Medulla oblongata (tissue), 1 donor: ENCODE data around the gene GID4.
A peak's percentile ranks its signal among the peaks of the same experiment; 100 is the strongest.
"Not testable (repeated sequence)": the region's sequence is repeated elsewhere in the genome, so short reads cannot be mapped to it uniquely, and the experiment has no call there.

Experiments
- DNase-seq: peaks from one replicate; pipeline ENCODE4 v3.0.0-alpha.2; 2015; ENCODE audit errors: extremely low spot score

Gene GID4

DNA sequence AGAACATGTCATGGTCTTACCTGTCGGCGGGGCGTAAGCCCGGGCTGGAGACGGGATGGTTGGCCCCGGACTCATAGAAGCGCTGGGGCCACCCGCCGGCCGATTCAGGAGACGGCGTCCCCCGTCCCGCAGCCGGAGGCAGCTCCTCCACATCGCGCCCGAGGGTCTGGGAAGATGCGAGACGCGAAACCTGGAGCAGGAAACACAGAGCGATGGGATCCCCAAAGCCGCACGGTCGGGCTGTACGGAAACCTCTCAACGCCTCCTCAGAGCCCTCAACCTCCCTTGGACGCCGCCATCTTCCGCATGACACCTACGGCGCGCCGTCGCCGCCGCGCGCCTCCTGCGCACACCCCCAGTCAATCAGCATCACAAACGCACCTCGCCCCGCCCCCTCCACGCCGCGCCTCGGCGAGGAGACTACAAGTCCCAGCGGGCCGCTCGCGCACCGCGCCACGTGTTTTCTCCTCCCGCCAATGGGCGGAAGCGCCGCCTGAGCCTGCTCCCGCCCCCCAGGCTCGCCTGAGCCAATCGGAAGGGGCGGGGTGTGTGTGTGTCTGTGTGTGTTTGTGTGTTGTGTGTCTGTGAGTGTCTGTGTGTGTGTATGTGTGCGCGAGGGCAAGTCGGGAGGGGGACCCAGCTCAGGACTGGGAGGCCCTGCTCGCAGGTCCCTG, at the start of gene GID4, which contains the start of gene ATPAF2:
TSS of gene GID4 (plus strand) at position 548 of the 674 bp plus-strand sequence. CDS start at position 605, 57 bp downstream.
TSS of gene ATPAF2 (minus strand) at position 308 of the 674 bp plus-strand sequence. CDS start at position 153, 155 bp downstream.
- peak; percentile 99 for DNase-seq

DNA sequence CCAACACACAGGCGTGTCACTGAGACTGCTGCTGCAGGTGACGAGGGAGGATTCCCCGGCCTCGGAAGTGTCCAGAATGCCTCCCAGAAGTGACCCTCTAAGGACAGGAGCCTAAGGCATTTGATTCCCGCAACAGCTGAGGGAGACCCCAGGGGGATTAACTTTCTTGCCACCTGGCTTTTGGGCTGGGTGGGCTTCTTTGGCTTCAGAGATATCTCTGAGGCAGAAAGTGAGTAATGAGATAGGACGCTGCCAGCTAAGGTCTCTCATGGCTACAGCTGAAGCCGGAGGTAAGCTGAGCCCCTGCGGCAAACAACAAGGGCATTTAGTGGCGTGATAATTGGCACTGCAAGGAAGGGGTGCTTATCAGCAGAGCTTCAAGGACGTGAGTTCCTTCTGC, 49.6 kb upstream of the GID4 start:
- no peak for DNase-seq

- DNase-seq, result no peak
Observed at GRCh38 chr17:17990282-17990681, 48.9 kb upstream of the GID4 start.

- DNase-seq, result no peak
Observed at GRCh38 chr17:17993366-17993765, 45.8 kb upstream of the GID4 start.

DNA sequence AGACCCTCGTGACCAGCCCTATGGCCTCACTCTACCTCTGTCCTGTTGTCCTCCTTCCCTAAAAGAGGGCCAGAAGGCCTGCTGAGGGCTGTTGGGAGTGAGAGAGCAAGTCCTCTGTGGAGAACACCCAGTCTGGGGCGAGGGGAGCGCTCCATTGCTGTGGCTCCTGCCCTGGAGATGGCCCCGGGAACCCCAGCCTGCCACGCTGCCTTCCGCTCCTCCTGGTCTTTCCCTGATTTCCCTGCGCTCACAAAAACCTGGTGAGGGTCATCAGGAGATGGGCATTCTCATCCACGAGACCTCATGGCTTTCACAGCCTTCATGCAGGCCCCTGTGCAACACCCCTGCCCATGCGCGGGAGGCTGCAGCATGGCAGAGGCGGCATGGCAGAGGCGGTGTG, 45.4 kb upstream of the GID4 start:
- no peak for DNase-seq

DNA sequence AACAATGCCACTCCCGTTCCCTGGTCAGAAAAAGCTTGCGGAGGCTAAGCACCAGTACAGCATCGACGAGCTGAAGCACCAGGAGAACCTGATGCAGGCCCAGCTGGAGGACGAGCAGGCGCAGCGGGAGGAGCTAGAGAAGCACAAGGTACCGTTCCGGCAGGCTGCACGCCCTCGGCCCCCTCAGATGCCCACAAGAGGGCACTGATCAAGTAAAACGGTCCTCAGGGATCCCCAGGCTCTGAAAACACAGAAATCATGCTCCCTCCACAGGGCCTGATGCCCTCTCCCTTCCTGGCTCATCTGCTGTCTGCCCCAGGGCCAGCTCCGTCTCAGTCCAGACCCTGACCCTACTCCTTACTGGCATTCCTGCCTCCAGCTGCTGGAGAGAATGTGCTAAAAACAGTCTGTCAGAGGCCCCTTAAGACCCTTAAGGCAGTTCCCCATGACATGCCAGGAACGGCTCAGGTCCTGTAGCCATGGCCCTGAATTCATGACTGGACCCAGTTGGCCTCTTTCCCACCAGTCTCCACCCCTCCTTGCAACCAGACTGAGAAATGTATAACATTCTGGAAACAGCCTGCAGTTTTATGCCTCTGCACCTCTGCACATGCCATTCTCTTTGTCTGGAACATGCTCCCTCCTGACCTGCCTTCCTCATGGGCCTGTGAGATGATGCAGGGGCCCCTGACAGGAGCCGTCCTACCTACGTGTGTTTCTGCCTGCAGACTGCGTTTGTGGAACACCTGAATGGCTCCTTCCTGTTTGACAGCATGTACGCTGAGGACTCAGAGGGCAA, 44.7 kb upstream of the GID4 start:
- DNase-seq, result no peak

- DNase-seq, result not testable (repeated sequence)
Observed at GRCh38 chr17:17995887-17996286, 43.3 kb upstream of the GID4 start.

DNA sequence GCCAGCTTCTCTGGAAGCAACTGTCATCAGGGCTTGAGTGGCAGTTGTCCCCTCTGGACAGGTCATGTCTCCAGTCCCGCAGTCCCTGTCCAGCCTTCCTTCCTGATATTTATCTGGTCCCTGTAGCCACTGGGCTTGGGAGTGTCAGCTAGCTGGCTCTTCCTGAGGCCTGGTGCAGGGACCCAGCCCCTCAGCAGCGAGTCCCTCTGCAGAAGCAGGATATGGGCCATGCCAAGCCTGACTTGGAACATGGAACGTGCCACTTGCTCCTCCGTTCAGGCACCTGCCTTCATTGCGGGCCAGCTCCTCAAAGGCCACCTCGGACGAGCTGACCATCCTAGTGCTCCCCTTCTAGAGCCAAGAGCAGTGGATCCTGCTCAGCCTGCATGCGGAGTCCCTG, 40.3 kb upstream of the GID4 start:
- DNase-seq, result no peak

DNA sequence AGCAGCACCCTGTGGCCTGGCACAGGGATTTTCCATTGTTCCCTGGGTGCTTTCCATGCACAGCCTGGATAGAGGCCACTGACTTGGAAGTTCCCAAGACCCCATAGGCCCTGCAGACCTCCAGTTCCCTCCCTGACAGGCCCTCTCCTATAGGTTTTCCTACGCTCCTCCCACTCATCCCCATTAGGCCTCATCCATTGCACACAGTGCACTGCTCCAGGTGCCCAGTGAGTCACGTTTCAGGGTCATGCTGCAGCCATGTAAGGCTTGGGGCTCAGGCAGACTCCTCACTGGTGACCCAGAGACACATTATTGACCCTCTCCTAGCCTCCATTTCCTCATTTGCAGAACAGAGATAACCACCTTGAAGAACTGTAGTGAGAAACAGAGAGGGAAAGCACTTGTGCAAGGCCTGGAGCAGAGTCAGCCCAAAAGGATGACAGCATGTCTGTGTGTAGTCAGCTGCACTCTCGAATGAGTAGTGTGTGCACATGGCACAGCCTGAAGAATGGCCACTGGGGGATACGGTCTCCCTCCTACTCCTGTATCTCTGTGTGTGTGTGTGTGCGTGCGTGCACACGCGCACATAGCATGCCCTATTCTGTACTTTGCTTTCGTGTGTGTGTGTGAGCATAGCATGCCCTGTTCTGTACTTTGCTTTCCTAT, 39.7 kb upstream of the GID4 start:
- DNase-seq, result no peak

DNA sequence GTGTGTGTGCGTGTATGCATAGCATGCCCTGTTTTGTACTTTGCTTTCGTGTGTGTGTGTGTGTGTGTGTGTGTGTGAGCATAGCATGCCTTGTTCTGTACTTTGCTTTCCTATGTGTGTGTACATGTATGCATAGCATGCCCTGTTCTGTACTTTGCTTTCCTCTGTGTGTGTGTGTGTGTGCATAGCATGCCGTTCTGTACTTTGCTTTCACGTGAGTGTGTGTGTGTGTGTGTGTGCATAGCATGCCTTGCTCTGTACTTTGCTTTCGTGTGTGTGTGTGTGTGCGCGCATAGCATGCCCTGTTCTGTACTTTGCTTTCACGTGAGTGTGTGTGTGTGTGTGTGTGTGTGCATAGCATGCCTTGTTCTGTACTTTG, 39.2 kb upstream of the GID4 start:
- DNase-seq, result no peak

DNA sequence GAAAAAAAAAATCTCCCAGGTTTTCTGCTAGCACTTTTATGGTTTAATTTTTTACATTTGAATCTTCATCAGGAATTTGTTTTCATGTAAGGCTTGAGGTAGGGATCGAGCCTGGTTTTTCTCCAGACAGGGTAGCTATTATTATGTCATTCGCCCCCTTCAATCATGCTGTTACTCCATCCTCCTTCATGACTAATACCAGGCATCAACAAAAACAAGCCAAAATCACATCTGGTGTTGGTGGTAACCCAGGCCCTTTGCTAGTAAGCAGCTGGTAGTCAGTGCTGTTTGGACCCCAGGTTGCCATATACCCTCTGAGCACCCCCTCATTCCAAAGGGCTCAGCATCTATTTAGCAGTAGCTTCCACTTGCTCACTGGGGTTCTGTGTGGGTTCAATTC, 37.0 kb upstream of the GID4 start:
- no peak for DNase-seq

DNA sequence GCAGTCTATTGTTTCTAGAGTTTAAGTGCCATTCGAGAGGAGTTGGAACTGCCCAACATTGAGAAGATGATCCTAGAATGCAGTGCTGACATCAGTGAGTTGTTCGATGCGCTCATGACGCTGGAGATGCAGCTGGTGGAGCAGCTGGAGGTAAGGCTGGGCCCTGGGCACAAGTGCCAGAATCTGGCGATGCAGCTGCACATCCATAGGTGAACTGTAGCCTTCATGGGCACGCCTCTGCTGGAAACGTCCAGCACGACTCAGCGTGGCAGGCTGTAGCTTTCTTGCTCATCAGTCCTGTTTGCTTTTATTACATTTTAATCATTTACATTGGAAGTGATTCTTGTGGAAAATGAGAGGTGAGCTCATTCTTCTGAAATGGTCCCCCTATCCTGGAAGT, 34.9 kb upstream of the GID4 start:
- no peak for DNase-seq

DNA sequence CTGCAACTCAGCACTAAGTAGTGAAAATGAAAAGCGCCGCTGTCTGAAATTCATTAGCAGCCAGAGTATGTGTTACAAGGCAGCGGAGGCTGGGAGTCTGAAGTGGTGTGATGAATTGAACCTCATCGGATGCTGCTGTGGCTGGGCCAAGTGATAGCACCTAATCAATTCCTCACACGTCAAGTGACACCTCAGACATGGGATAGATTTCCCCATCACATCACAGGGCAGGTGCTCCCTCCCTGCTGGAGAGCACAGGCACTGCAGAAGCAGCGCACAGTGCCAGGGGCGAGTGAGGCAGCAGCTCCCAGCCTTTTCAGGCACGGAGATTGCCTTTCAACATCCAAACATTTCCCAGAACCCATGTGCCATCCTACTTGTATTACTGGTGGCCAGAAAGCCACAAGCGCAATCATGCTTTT, 34.3 kb upstream of the GID4 start:
- DNase-seq, result no peak

GRCh38 chr17:18005496-18005895, 33.7 kb upstream of the GID4 start:
- no peak for DNase-seq

DNA sequence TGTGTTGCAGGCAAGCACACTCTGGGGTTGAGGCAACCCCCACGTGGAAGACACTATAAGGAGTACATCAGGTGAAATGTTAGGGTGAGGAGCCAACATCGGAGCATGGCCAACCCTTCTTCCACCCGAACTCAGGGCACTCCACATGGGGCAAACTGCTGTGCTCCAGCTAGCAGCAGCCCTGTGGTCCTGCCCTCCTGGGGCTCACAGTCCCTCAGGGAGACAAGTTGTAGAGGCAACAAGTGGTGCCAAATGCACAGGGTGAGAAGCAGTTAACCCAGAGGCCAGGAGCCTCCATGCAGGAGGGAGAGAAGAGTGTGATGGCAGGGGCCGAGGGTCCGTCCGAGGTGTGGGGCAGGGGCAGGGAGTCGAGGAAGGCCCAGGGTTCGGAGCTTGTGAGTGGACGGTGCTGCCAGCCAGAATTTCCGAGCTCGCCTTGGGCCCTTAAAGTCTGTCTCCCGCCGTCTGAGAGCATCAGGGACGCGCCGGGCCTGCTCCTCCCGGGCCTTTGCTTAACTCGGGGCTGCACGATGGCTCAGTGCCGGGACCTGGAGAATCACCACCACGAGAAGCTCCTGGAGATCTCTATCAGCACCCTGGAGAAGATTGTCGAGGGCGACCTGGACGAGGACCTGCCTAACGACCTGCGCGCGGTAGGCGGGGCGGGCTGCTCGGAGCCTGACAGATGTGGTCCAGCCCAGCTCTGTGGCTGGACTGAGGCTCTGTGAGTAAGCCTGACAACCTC, 32.5 kb upstream of the GID4 start:
- DNase-seq, result no peak

DNA sequence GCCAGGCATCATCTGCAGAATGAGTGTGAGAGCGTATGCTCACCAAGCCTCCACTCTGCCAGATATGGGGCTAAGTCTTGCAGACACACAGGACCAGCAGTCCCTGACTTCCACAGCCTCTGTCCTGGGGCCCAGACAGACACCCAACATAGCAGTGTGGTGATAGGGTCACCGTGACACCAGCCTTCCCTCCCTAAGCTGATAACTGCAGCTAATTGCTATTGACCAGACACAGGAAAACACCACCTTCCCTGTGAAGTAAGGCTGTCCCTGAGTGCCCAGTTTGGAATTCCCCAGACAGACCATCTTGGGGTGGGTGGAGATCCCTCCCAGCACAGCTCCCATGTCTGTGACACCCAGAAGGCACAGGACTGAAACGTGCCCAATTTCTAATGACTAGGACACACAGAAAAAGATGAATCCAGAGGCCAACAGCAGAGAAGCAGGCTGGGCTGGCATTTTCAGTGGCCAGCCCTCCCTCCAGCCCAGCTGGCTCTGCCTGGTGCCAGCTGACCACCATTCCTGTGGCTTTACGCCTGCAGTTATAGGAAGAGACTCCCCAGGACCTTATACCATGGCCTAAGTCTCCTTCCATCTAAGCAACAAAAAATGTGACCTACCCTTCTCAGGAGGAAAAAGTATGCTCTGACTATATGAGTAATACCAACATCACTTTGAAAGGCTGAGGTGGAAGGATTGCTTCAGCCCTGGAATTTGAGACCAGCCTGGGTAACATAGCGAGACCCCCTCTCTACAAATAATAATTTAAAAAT, 30.5 kb upstream of the GID4 start:
- DNase-seq, result no peak

DNA sequence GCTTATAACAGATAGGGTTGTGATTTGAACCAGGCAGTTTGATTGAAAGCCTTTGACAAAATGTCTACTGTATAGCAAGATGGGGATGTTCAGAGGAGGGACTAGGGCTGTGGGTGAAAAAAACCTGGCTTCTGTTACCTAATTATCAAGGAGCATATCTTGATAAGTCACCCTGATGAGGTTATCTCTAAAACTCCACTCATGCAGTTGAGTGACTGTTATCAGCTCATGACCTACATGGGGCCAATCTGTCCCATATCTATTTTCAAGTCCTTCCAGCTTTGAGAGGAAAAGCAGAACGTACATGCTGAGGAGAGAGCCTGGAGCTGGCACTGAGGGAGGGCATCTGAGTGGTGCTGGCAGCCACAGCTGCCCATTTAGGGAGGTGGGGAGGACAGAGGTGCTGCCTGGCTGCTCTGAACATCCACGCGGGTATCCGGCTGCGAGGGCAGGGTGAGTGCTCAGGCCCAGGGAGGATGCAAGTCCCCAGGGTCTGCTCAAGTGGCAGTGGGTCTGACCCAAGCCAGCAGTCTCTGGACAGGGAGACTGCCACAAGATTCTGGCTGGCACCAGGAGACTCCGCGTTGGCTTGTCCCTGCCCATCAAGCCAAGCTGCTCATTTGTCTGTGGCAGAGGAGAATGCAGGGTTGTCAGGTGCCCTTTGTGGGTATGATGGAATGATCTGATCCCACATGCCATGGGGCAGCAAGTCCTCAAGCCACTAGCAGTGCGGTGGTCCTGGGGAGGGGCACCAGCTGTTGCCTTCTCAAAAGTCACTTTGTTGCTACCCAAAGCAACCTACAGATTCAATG, 29.4 kb upstream of the GID4 start:
- no peak for DNase-seq

DNA sequence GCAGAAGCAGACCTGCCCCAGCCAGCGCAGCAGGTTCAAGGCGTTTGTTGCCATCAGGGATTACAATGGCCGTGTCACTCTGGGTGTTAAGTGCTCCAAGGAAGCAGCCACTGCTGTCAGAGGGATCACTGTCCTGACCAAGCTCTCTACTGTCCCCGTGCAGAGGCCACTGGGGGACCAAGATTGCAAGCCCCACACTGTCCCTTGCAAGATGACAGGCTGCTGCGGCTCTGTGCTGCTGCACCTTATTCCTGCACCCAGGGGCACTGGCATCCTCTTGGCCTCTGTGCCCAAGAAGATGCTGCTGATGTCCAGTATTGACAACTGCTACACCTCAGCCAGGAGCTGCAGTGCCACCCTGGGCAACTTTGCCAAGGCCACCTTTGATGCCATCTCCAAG, 27.9 kb upstream of the GID4 start:
- DNase-seq, result no peak

- no peak for DNase-seq
Observed at GRCh38 chr17:18014006-18014405, 25.2 kb upstream of the GID4 start.

- no peak for DNase-seq
Observed at GRCh38 chr17:18015593-18015992, 23.6 kb upstream of the GID4 start.
